Measurements from ENCODE around the gene CHST14.

CHST14 gene

DNA sequence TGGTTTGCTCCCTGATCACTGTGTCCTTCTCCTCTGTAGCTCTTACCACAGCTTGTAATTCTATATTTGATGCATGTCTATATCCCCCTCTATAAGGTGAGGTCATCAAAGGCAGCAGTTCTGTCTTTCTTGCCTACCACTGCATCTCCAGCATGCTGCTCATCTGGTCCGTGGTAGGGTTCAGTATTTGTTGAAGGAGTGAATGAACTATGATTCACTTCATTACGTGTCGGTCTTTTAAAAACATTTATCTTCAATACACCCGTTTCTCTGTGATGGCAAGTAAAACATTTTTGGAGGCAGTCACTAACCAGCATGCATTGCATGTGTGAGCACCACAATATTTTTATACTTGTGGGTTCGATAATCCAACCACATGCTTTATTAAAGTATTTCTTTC is 27.6 kb downstream of the CHST14 start:
- DNase-seq = no peak

DNA sequence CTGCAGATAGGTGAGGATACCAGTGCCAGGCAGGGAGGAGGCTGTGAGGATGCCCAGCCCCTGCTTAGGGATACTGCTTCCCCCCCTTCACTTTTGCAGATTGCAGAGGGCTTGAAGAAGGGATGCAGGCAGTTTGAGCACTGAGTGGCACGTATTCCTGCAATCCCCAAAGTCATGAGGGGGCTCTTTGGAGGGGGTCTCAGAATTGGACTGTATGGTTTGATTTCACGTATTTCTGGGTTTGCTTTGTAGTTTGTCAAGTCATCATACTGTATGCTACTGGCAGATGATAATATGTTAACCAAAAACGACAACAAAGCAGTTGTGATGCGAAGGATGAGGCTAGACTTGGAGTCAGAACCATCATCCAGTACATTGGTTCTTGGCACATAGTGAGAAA is 28.1 kb downstream of the CHST14 start:
- no peak for DNase-seq

DNA sequence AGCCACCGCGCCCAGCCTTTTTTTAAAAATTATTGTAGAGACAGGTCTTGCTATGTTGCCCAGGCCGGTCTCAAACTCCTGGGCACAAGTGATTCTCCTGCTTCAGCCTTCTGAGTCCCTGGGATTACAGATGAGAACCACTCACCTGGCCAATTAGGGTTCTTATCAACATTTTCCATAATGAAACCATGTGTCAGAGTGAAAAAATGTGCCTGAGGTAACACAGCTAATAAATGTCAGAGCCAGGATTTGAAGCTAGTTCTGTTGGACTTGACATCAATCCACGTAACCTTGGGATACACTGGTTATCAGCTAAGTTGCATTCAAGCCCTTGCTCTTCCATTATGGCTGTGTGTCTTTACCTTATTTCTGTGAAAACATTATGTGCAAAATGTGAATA is 29.1 kb downstream of the CHST14 start:
- DNase-seq = no peak

DNA sequence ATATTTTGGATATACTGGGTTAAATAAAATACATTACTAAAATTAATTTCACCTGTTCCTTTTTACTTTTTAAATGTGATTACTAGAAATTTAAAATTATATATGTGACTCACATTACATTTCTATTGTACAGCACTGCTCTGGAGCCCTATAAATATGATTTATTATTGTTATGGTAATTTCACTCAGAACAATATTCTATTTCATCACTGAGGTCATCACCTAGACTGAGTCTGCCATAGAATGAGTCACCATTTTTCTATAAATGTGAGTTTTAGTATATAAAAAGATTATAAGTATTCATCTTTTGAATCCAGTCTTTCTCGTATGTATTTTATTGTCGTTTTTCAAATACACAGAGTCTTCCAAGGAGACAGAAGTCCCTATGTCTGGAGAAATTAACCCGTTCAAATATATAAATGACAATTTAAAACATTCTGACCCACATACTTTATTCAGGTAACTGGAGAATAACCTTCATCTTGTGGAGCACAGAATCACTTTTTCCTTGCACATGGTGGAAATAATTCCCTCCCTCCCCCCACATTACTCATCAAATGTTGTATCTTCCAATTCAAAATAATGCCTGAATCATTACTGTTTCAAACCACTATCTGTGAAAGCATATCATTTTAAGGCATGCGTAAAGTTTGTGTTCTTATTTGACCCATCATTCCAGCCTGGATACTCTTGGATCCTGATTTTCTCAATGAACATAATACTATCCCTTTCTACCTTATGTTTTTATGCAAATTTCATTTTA is 30.0 kb downstream of the CHST14 start:
- DNase-seq = no peak

DNA sequence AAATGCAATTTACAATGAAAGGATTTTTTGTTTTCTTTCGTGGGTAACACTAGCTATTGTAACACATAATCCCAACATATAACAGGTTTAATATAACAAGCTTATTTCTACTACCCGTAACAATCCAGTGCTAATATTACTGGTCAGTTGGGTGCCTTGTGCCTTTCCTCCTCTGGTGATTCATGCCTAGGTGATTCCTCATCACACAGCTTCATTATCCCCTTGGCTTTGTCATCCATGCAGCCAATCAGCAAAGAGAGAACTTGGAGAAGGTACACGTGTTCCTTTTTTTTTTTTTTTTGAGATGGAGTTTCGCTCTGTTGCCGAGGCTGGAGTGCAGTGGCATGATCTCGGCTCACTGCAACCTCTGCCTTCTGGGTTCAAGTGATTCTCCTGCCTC is 30.7 kb downstream of the CHST14 start:
- no peak for DNase-seq

DNA sequence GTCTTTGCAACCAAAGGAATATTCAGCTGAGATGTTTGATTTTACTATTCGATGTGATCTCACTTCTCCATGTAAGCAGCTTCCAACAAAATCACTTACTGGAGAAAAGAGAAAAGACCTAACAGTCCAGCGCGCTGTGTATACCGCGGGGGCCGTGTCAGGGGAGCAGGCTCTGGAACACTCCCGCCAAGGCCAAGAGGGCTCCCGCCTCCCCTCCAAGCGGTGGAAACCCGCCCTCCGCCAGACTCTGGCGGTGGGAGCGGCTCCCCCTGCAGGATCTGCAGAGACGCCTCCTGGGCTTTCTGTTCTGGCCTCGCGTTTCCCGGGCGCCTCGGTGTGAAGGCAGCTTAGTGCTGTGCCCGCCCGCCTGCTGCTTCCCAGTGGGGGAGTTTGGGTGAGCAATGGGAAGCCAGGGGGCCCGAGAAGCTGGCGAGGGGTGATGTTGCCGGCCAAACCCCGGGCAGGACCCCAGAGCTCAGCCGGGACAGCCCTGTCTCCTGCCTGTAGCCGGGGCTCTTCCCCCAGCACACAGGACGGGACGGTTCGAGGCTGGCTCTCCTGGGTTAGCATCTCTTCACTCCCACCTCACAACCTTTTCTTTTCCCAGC is 36.3 kb downstream of the CHST14 start:
- DNase-seq = no peak

DNA sequence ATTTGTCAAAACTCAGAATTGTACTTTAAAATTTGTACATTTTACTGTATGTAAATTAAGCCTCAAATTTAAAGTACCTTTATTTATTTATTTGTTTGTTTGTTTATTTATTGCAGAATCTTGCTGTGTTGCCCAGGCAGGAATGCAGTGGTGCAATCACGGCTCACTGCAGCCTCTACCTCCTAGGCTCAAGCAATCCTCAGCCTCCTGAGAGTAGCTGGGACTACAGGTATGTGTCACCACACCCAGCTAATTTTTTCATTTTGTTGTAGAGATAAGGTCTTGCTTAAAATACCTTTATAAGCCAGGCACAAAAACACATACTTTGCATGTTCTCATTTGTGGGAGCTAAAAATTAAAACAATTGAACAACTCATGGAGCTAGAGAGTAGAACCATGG is 37.4 kb downstream of the CHST14 start:
- no peak for DNase-seq

DNA sequence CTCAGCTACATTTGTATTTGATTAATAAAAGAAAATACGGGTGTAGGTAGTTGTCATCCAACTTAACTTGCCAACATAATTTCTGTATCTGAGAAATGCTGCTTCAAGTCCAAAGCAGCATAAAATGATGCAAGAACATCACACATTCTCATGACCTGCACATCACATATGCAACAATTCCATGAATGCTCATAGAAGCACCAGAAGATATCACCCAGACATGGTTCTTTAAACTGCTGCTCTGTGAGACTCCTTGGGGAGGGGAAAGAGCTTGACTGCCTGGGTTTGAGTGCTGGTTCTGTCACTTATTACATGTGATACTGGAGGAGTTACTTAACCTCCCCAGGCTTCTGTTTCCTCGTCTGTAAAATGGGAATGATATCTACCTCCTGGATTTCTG is 39.4 kb downstream of the CHST14 start:
- DNase-seq = no peak

DNA sequence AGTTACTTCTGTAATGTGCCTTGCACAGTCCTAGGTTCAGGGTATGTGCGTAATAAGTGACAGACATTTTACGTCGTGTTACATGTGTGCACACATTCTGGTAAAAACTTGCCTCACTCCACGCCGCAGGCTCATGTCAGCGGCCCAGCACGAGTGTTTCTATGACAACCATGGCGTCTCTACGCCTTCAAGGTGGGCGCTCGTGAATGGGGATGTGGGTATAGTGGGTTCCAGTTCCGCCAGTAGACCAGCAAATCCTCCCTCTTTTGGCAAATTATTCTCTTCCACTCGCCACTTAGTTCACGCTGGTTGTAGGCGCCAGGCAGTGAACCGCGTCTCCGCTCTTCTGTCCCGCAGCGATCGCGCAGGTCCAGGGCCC is 40.3 kb downstream of the CHST14 start:
- no peak for DNase-seq

DNA sequence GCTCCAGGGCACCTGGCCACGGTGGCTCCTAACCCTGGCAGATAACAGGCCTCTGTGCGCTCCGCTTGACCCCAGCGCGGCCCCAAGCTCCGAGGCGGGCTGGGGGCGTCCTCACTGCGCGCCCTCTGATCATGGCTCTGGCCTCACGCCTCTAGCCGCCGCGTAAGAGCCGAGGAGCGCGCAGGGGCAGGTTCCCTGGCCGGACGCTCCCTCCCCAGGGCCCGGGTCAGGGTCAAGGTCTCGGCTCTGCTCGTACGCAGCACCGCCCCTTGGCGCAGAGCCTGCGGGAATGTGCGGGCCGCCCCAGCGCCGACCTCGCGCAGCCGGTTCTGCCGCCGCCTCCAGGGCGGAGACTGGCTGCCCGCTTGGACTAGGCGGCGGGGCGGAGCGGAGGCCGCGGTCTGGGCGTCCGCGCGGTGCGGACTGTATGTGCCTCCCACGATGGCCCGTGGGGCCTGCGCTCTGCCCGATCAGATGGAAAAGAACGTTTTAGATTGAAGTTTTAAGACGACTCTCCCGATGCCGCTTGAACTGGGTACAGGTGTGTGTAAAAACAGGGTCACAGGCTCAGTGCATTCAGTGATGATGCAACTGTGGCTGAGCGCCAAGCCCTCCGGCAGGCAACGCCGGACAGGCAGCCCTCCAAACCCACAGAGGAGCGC is 40.8 kb downstream of the CHST14 start:
- DNase-seq = no peak

DNA sequence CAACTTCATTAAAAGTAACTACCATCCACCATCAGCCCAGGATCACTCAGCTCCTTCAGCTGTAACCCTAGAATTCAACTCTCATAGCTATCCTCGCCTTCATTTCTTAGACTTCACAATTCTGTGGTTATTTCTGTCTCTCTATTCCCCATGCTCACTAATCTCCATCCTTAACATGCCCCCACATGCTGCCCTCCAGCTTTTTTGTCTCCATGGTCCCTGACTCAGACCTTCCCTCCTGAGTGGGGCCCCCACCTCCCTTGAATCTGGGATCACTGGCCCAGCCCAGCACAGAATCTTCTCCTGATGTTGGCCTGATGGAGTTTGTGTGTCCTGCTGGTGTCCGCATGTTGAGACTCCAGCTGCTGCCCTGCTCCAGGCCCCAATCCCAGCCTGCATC is 41.7 kb downstream of the CHST14 start:
- no peak for DNase-seq

DNA sequence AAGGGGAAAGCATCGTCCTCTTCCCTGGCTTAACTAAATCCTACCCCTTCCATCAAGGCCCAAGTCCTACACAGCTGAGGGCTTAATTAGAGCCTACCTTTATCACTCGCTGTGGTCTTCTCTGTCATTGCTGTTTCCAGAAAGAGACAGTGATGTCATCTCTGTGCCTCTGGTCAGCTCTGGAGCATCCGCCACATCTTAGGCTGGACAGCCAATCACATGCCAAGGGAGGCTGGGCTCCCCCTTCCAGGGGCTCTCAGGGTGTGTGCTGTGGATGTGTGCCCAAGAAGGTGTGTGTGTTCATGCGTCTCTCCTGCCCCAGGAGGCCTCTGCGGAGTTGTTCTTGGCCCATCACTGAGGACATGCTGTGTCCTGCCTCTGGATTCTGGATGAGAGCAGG is 42.8 kb downstream of the CHST14 start:
- no peak for DNase-seq

DNA sequence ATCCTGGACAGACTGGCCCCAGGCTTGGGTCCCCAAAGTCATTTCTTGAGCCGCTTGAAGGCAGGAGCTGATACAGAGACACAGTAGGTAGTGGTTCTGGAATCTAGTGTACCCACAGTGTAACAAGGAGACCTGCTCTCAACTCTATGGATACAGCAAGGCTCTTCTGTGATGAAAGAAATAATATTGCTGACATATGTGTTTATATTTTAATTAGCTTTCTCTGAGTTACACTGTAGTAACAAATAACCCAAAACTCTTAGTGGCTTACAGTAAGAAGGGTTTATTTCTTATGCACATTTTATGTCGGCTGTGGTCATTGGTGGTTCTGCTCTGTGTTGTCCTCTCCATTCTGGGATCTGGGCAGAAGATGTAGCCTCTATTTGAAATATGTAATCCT is 45.5 kb downstream of the CHST14 start:
- no peak for DNase-seq

All from T1000 (cell line).